SK-N-SH treated with all-trans-retinoic acid at 6 μM for 48 hours (cell line): ENCODE results near the gene IL12B.

Experiments
- ATAC-seq: fragments of 200-7000 bp; cut with Tn5 transposase; 3 replicates; pipeline ENCODE4 v1.9.1; 2020; ENCODE audit warnings: mild to moderate bottlenecking, moderate library complexity
- ARNTL ChIP-seq: fragments of 450-650 bp; formaldehyde crosslinking; IDR thresholded peaks from 2 replicates; pipeline ENCODE4 v1.5.0; 2020; ENCODE audit warnings: low read depth, mild to moderate bottlenecking, moderate library complexity, borderline replicate concordance
- BACH2 ChIP-seq: fragments of 250-450 bp; sonication (Bioruptor Pico); IDR thresholded peaks from 2 replicates; pipeline ENCODE4 v1.9.0; 2021; ENCODE audit warnings: mild to moderate bottlenecking, borderline replicate concordance
- CREB5 ChIP-seq: fragments of 250-450 bp; sonication (Bioruptor Pico); IDR thresholded peaks from 2 replicates; pipeline ENCODE4 v1.5.1; 2020; ENCODE audit warnings: low read depth, mild to moderate bottlenecking, moderate library complexity
- CSDC2 ChIP-seq: fragments of 250-450 bp; sonication (Bioruptor Pico); IDR thresholded peaks from 2 replicates; pipeline ENCODE4 v1.5.0; 2020; ENCODE audit warnings: mild to moderate bottlenecking, moderate library complexity
- CSRNP3 ChIP-seq: fragments of 250-450 bp; sonication (Bioruptor Pico); IDR thresholded peaks from 2 replicates; pipeline ENCODE4 v1.5.1; 2021; ENCODE audit warnings: mild to moderate bottlenecking, moderate library complexity
- ESRRG ChIP-seq: fragments of 250-450 bp; sonication (Bioruptor Pico); IDR thresholded peaks from 2 replicates; pipeline ENCODE4 v1.6.1; 2021; ENCODE audit warnings: mild to moderate bottlenecking
- GLIS3 ChIP-seq: fragments of 250-450 bp; sonication (Bioruptor Pico); IDR thresholded peaks from 2 replicates; pipeline ENCODE4 v1.5.0; 2020; ENCODE audit warnings: mild to moderate bottlenecking, moderate library complexity
- ISL1 ChIP-seq: fragments of 250-450 bp; sonication (Bioruptor Pico); IDR thresholded peaks from 2 replicates; pipeline ENCODE4 v2.1.2; 2022; ENCODE audit warnings: mild to moderate bottlenecking, moderate library complexity
- OSR1 ChIP-seq: fragments of 250-450 bp; sonication (Bioruptor Pico); IDR thresholded peaks from 2 replicates; pipeline ENCODE4 v1.8.0; 2022; ENCODE audit warnings: moderate library complexity, mild to moderate bottlenecking, inconsistent platforms
- PATZ1 ChIP-seq: fragments of 250-450 bp; sonication (Bioruptor Pico); IDR thresholded peaks from 2 replicates; pipeline ENCODE4 v1.8.0; 2020; ENCODE audit warnings: mild to moderate bottlenecking, moderate library complexity, borderline replicate concordance
- POU6F1 ChIP-seq: fragments of 250-450 bp; sonication (Bioruptor Pico); IDR thresholded peaks from 2 replicates; pipeline ENCODE4 v1.8.0; 2021; ENCODE audit warnings: low read depth, mild to moderate bottlenecking, moderate library complexity, borderline replicate concordance
- PPARA ChIP-seq: fragments of 250-450 bp; sonication (Bioruptor Pico); IDR thresholded peaks from 2 replicates; pipeline ENCODE4 v1.5.0; 2020; ENCODE audit warnings: mild to moderate bottlenecking, borderline replicate concordance
- RARB ChIP-seq: fragments of 250-450 bp; sonication (Bioruptor Pico); IDR thresholded peaks from 2 replicates; pipeline ENCODE4 v1.8.0; 2021; ENCODE audit warnings: mild to moderate bottlenecking, moderate library complexity
- TCF4 ChIP-seq: fragments of 250-450 bp; sonication (Bioruptor Pico); IDR thresholded peaks from 2 replicates; pipeline ENCODE4 v1.8.0; 2021; ENCODE audit warnings: mild to moderate bottlenecking, moderate library complexity, borderline replicate concordance
- TOX ChIP-seq: fragments of 250-450 bp; sonication (Bioruptor Pico); IDR thresholded peaks from 2 replicates; pipeline ENCODE4 v1.8.0; 2021; ENCODE audit warnings: mild to moderate bottlenecking, moderate library complexity, borderline replicate concordance
- TSHZ2 ChIP-seq: fragments of 250-450 bp; sonication (Bioruptor Pico); IDR thresholded peaks from 2 replicates; pipeline ENCODE4 v1.5.0; 2020; ENCODE audit warnings: mild to moderate bottlenecking, moderate library complexity
- ZC3H10 ChIP-seq: fragments of 250-450 bp; sonication (Bioruptor Pico); IDR thresholded peaks from 2 replicates; pipeline ENCODE4 v1.5.1; 2021; ENCODE audit warnings: mild to moderate bottlenecking, moderate library complexity
- ZFP3 ChIP-seq: fragments of 250-450 bp; sonication (Bioruptor Pico); IDR thresholded peaks from 2 replicates; pipeline ENCODE4 v1.5.0; 2020; ENCODE audit warnings: mild to moderate bottlenecking, moderate library complexity
- ZFP30 ChIP-seq: fragments of 450-650 bp; formaldehyde crosslinking; IDR thresholded peaks from 2 replicates; pipeline ENCODE4 v1.5.0; 2022; ENCODE audit warnings: mild to moderate bottlenecking, moderate library complexity
- ZNF565 ChIP-seq: fragments of 450-650 bp; formaldehyde crosslinking; conservative IDR thresholded peaks from 2 replicates; pipeline ENCODE4 v1.5.0; 2020; ENCODE audit warnings: low read depth, mild to moderate bottlenecking, moderate library complexity
- ZNF70 ChIP-seq: fragments of 450-650 bp; formaldehyde crosslinking; IDR thresholded peaks from 2 replicates; pipeline ENCODE4 v1.5.0; 2020; ENCODE audit warnings: mild to moderate bottlenecking, moderate library complexity
- ZNF8 ChIP-seq: fragments of 450-650 bp; formaldehyde crosslinking; IDR thresholded peaks from 2 replicates; pipeline ENCODE4 v1.5.0; 2020; ENCODE audit warnings: mild to moderate bottlenecking, moderate library complexity

IL12B gene

GRCh38 chr5:159324986-159325385, 5.3 kb downstream of the IL12B start:
- ATAC-seq: no peak
- no peak for TF ChIP-seq CSDC2 (CRISPR knock-in tag)
- TF ChIP-seq BACH2 (CRISPR knock-in tag): no peak
- TF ChIP-seq TCF4 (CRISPR knock-in tag): no peak
- no peak for TF ChIP-seq PPARA
- no peak for TF ChIP-seq TOX (CRISPR knock-in tag)
- no peak for TF ChIP-seq ESRRG (CRISPR knock-in tag)
- no peak for TF ChIP-seq GLIS3 (CRISPR knock-in tag)
- TF ChIP-seq ZFP3 (CRISPR knock-in tag): no peak
- TF ChIP-seq POU6F1: no peak
- no peak for TF ChIP-seq ZNF565 (CRISPR knock-in tag)
- no peak for TF ChIP-seq CSRNP3
- no peak for TF ChIP-seq CREB5 (CRISPR knock-in tag)
- no peak for TF ChIP-seq ZNF70 (CRISPR knock-in tag)
- no peak for TF ChIP-seq RARB (CRISPR knock-in tag)
- TF ChIP-seq PATZ1 (CRISPR knock-in tag): no peak
- no peak for TF ChIP-seq ZNF8 (CRISPR knock-in tag)
- no peak for TF ChIP-seq TSHZ2
- no peak for TF ChIP-seq ISL1 (CRISPR knock-in tag)
- TF ChIP-seq OSR1: no peak

- peak; percentile 94 for ATAC-seq
- TF ChIP-seq BACH2 (CRISPR knock-in tag): no peak
- no peak for TF ChIP-seq PPARA
- no peak for TF ChIP-seq OSR1
- TF ChIP-seq POU6F1: no peak
Measured at GRCh38 chr5:159324102-159324755, 6.1 kb downstream of the IL12B start.

GRCh38 chr5:159322180-159322579, 8.1 kb downstream of the IL12B start:
- ATAC-seq: no peak
- TF ChIP-seq TCF4 (CRISPR knock-in tag) (no peak), TOX (CRISPR knock-in tag) (no peak), ESRRG (CRISPR knock-in tag) (no peak), RARB (CRISPR knock-in tag) (no peak), ZNF565 (CRISPR knock-in tag) (no peak), ZFP30 (no peak), PPARA (no peak), TSHZ2 (no peak), ARNTL (CRISPR knock-in tag) (no peak), ZC3H10 (CRISPR knock-in tag) (no peak), POU6F1 (no peak), GLIS3 (CRISPR knock-in tag) (no peak)
